Endothelial cell of umbilical vein (primary cell): Measurements from ENCODE around the gene CLEC2L.

Experiments
- EZH2 ChIP-seq: IDR thresholded peaks from 2 replicates; pipeline ENCODE4 v1.6.1; 2012; ENCODE audit warnings: borderline replicate concordance, low read depth, mild to moderate bottlenecking, moderate library complexity, low read length, inconsistent platforms; ENCODE audit not compliant: severe bottlenecking
- POLR2A ChIP-seq: IDR thresholded peaks from 2 replicates; pipeline ENCODE4 v1.6.1; 2012; ENCODE audit warnings: low read depth, mild to moderate bottlenecking, control low read depth, low read length

GRCh38 chr7:139522830-139523198 lies 671 bp upstream of the CLEC2L start:
- TF ChIP-seq POLR2A (no peak), EZH2 (no peak)
